Colonic mucosa (tissue), 4 donors: ENCODE measurements around the gene ADK. TPM values are rescaled to one million over a fixed set of nuclear protein-coding genes. Genes with fewer than 3 reads are reported as not detected.

ENCODE experiments used
- DNase-seq: peaks from one replicate; pipeline ENCODE4 v3.0.0-alpha.2; 2020
- H3K27ac ChIP-seq: fragments of 200-600 bp; one replicate; pipeline ENCODE4 v1.8.0; 2021
- H3K27me3 ChIP-seq: fragments of 200-600 bp; one replicate; pipeline ENCODE4 v1.8.0; 2021
- H3K36me3 ChIP-seq: fragments of 200-600 bp; one replicate; pipeline ENCODE4 v1.8.0; 2021
- H3K4me1 ChIP-seq: fragments of 200-600 bp; one replicate; pipeline ENCODE4 v1.8.0; 2021; ENCODE audit warnings: mild to moderate bottlenecking
- H3K4me3 ChIP-seq: fragments of 200-600 bp; one replicate; pipeline ENCODE4 v1.8.0; 2021
- H3K9ac ChIP-seq, 2 donors: one replicate each; pipeline ENCODE4 v1.7.0; 2013; ENCODE audit warnings: control low read depth in 2 of 2, low read depth in 2 of 2, low read length in 2 of 2
- H3K9me3 ChIP-seq: fragments of 200-600 bp; one replicate; pipeline ENCODE4 v1.8.0; 2021
- intact Hi-C: fragments of 100-400 bp; cut with DNase I; formaldehyde crosslinking; loops from one replicate; pipeline ENCODE4 v1.14.1; 2022
- total RNA-seq, 2 donors: library from RNA; stranded (reverse); fragmentation: NEBNext Ultra II Directional in 1 of 2; extraction: Animal tissue kit (Norgen Biotek cat#: 25700) in 1 of 2; gene quantifications; one replicate each; pipeline ENCODE4 v1.2.1, GENCODE V29; 2021
- TF ChIP-seq, protein P1 (sequence below): fragments of 200-600 bp; IDR thresholded peaks from one replicate; pipeline ENCODE4 v1.8.0; 2022; ENCODE audit warnings: antibody characterized with exemption, mild to moderate bottlenecking
- donor health status: healthy.
- donor health status: DM: no; HTN: no; CAD: no.
- donor health status: DM: no; HTN: no; CAD: no.

ADK gene
- total RNA-seq, 2 donors from 2014 or later = 20.2 to 27.6 TPM

DNA sequence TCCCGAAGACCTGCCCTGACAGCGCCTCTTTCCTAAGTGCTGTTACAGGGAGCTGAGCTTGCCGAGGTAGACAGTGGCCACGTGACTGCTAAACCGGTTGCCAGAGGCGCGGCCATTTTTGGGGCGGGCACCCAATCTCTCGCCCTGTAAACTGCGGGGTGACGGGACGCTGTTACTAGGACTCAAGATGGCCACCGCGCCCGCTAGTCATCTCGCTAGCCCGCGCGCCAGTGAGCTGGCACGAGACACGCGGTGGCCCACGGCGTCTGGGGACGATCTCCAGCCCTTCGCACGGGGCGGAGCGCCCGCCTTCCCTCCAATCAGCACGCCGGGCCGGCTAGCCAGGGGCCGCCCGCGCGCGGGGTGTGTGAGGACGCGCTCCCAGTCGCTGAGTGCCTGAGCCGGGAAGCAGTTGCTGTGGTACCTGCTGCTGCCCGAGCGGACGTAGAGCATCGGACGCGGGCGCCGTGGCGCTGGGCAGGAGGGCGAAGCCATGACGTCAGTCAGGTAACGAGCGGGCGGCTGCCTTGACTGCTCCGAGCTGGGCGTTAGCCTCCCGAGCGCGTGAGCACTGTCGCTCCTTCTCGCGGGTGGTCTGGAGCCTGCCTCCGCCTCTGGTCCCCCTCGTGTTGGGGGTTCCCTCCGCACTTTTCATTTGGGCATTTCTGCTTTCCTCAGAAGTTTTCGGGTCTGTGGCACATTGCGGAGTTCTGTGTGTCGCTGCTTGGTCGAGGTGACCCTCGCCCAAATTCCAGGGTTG lies 25.5 kb downstream of the ADK start:
- TF ChIP-seq, protein P1, sequence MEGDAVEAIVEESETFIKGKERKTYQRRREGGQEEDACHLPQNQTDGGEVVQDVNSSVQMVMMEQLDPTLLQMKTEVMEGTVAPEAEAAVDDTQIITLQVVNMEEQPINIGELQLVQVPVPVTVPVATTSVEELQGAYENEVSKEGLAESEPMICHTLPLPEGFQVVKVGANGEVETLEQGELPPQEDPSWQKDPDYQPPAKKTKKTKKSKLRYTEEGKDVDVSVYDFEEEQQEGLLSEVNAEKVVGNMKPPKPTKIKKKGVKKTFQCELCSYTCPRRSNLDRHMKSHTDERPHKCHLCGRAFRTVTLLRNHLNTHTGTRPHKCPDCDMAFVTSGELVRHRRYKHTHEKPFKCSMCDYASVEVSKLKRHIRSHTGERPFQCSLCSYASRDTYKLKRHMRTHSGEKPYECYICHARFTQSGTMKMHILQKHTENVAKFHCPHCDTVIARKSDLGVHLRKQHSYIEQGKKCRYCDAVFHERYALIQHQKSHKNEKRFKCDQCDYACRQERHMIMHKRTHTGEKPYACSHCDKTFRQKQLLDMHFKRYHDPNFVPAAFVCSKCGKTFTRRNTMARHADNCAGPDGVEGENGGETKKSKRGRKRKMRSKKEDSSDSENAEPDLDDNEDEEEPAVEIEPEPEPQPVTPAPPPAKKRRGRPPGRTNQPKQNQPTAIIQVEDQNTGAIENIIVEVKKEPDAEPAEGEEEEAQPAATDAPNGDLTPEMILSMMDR = no peak
- peak overlapping the region; percentile 77 for H3K27ac ChIP-seq
- peak overlapping the region; percentile 58 for H3K4me3 ChIP-seq
- H3K4me1 ChIP-seq = peaks cover 3% of the 10 kb centered on the region
- H3K9ac ChIP-seq = peak overlapping the region; percentile 86 to 87
- H3K9me3 ChIP-seq = no peaks in the 10 kb centered on the region
- peak; percentile 96 for DNase-seq
- no peaks in the 10 kb centered on the region for H3K27me3 ChIP-seq
- no peaks in the 10 kb centered on the region for H3K36me3 ChIP-seq
- intact Hi-C loops = no loop called here

DNA sequence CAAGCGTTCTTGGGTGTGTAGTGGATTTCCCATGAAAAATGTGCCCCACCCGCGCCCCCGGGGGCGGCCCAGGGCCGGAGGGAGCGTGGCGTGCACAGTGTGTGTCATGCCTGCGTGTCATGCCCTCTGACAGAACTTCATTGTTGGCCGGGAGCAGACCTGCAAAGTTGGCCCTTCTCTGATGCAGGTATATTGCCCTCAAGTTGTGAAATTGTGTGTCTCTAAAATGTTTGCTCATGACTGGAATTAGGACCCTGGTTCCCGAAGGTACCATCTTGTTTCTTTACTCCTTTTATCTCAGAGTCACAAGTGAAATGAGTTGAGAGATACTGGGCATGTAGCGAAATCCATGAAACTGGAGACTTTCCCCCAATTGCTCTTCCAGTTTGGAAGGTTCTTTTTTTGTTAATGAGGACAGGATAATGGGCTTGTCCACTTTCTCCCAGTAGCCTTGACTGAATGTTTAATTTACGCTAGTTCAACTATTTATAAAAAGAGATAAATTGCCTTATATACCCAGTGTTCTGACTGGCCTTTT lies 26.2 kb downstream of the ADK start:
- no peaks in the 10 kb centered on the region for H3K27me3 ChIP-seq
- intact Hi-C loops = no loop called here
- peak overlapping the region; percentile 58 for H3K4me3 ChIP-seq
- no peaks in the 10 kb centered on the region for H3K9me3 ChIP-seq
- H3K27ac ChIP-seq = peak overlapping the region; percentile 77
- no peaks in the 10 kb centered on the region for H3K36me3 ChIP-seq
- H3K9ac ChIP-seq = peak overlapping the region; percentile 86 to 87
- peaks cover 3% of the 10 kb centered on the region for H3K4me1 ChIP-seq
- TF ChIP-seq, protein P1 = no peak
- peak; percentile 50 for DNase-seq

DNA sequence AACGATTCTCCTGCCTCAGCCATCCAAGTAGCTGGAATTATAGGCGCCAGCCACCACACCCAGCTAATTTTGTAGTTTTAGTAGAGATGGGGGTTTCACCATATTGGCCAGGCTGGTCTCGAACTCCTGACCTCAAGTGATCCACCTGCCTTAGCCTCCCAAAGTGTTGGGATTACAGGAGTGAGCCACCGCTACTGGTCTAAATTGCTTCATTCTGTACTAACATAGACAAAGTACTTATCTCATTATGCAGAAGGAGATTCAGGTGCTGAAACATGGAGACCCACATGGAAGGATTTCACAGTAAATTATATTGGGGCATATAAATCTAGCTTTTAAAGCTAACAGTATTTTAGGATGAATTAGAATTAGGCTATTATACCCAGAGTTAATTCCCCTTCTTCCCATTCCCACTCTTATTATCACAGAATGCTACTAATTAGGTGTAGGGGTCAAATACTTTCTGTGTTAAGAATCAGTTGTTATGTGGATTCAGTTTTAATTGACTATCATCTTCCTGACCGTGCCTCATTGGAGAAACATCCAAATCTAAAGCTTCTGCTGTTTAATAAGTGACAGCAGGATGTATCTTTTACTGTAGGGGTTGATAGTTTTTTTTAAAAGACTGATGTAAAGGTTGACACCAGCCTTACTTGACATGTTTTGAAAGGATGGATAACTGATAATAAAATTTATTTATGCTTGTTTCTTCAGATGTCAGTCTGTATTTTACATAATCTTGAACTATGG lies 27.2 kb downstream of the ADK start:
- intact Hi-C loops = no loop called here
- TF ChIP-seq, protein P1 = no peak
- DNase-seq = no peak
- Histone ChIP-seq H3K9me3 (no peaks in the 10 kb centered on the region), H3K9ac (no peak overlapping the region), H3K27me3 (no peaks in the 10 kb centered on the region), H3K36me3 (no peaks in the 10 kb centered on the region), H3K27ac (no peak overlapping the region), H3K4me1 (peaks cover 3% of the 10 kb centered on the region), H3K4me3 (no peak overlapping the region)

DNA sequence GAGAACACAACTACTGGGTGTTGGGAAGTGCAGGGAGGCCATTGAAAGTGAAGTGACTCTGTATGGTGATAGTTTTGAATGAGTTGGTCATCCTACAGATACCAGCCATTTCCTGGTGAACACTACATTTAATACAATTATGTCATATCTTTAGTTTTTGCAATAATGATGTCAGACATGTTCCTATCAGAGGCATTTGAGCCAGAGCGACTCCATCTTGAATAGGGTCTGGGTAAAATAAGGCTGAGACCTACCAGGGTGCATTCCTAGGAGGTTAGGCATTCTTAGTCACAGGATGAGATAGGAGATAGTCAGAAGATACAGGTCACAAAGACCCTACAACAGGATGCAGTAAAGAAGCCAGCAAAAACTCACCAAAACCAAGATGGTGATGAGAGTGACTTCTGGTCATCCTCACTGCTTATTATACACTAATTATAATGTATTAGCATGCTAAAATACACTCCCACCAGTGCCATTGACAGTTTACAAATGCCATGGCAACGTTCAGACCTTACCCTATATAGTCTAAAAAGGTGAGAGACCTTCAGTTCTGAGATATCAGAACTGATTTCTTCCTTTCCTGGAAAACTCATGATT lies 28.2 kb downstream of the ADK start:
- Histone ChIP-seq H3K9me3 (no peaks in the 10 kb centered on the region), H3K9ac (no peak overlapping the region), H3K36me3 (no peaks in the 10 kb centered on the region), H3K4me1 (peaks cover 3% of the 10 kb centered on the region), H3K27me3 (no peaks in the 10 kb centered on the region), H3K4me3 (no peak overlapping the region), H3K27ac (no peak overlapping the region)
- DNase-seq = no peak
- intact Hi-C loops = no loop called here
- TF ChIP-seq, protein P1 = no peak

DNA sequence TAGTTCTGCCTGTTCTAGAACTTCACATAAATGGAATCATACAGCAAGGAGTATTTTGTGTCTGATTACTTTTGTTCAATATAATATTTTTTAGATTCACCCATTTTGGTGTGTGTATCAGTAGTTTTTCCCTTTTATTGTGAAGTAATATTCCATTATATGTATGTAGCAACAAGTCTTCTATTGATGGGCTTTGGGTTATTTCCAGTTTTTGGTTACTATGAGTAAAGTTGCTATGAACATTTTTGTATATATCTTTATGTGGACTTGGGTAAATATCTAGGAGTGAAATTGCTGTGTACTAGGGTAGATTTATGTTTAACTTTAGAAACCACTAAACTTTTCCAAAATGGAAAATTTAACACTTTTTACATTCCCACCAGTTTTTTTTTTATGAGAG lies 35.7 kb downstream of the ADK start:
- no peaks in the 10 kb centered on the region for H3K36me3 ChIP-seq
- H3K4me1 ChIP-seq = no peaks in the 10 kb centered on the region
- intact Hi-C loops = no loop called here
- DNase-seq = no peak
- H3K27me3 ChIP-seq = no peaks in the 10 kb centered on the region
- no peak overlapping the region for H3K27ac ChIP-seq
- TF ChIP-seq, protein P1 = no peak
- H3K9me3 ChIP-seq = no peaks in the 10 kb centered on the region
- H3K4me3 ChIP-seq = no peak overlapping the region
- no peak overlapping the region for H3K9ac ChIP-seq
